Small intestine (tissue), 7 donors: Measurements from ENCODE around the gene C3orf22. TPM values are rescaled to one million over a fixed set of nuclear protein-coding genes. Genes with fewer than 3 reads are reported as not detected.

Experiments used
- DNase-seq, 2 donors: peaks; one replicate each; pipeline versions ENCODE4 v3.0.0 to v3.0.0-alpha.2; 2013
- FAIRE-seq: peaks from 2 replicates; lab custom pipeline; 2012; peaks lifted over from hg19 to GRCh38; lab: Jason Lieb, UNC
- H3K27ac ChIP-seq, 3 donors: one replicate each; pipeline ENCODE4 v1.5.1; 2013; ENCODE audit warnings: low read length in 2 of 3, mild to moderate bottlenecking in 2 of 3, control low read depth in 1 of 3, inconsistent platforms in 1 of 3, low read depth in 1 of 3, moderate library complexity in 1 of 3
- H3K27me3 ChIP-seq, 3 donors: one replicate each; pipeline ENCODE4 v1.6.1; 2013; ENCODE audit warnings: low read length in 3 of 3, inconsistent platforms in 1 of 3; ENCODE audit not compliant: control insufficient read depth in 3 of 3, insufficient read depth in 3 of 3
- H3K36me3 ChIP-seq, 3 donors: one replicate each; pipeline ENCODE4 v1.6.1; 2013; ENCODE audit warnings: low read length in 3 of 3, inconsistent platforms in 1 of 3, low read depth in 1 of 3, mild to moderate bottlenecking in 1 of 3, moderate library complexity in 1 of 3; ENCODE audit not compliant: control insufficient read depth in 3 of 3, insufficient read depth in 2 of 3
- H3K4me1 ChIP-seq, 3 donors: one replicate each; pipeline ENCODE4 v1.6.1; 2013; ENCODE audit warnings: low read length in 2 of 3, inconsistent platforms in 1 of 3, low read depth in 1 of 3, mild to moderate bottlenecking in 1 of 3, moderate library complexity in 1 of 3; ENCODE audit not compliant: control insufficient read depth in 3 of 3, insufficient read depth in 2 of 3
- H3K4me3 ChIP-seq, 3 donors: one replicate each; pipeline ENCODE4 v1.5.1; 2013; ENCODE audit warnings: low read length in 3 of 3, control low read depth in 1 of 3, inconsistent platforms in 1 of 3, low read depth in 1 of 3, mild to moderate bottlenecking in 1 of 3, moderate library complexity in 1 of 3
- H3K9me3 ChIP-seq, 2 donors: one replicate each; pipeline ENCODE4 v1.6.1; 2013; ENCODE audit warnings: low read depth in 1 of 2, low read length in 1 of 2; ENCODE audit not compliant: control insufficient read depth in 2 of 2, insufficient read depth in 1 of 2
- WGBS, 3 donors: extraction: QIAGEN DNeasy Blood & Tissue Kit; methylation state at CpG; one replicate each; pipeline ENCODE4 v1.1.7; 2013; 5-methylcytosine and 5-hydroxymethylcytosine counted together
- polyA plus RNA-seq, 4 donors: library from polyadenylated mRNA; stranded (reverse) in 3 of 4; unstranded in 1 of 4; fragments of 200-250 nt in 3 of 4; fragments of 120-200 nt in 1 of 4; gene quantifications; one replicate each; pipeline versions ENCODE4 v1.2.1 to v1.2.3, GENCODE V29; 2013
- donor health status: healthy with polysubstance abuse.
- donor health status: control.
- donor health status: control.
- donor health status: Bipolar disorder and iron deficiency.
- donor health status: healthy.

C3orf22 gene
- polyA plus RNA-seq, 4 donors, result 0.78 TPM; not detected in 3

DNA sequence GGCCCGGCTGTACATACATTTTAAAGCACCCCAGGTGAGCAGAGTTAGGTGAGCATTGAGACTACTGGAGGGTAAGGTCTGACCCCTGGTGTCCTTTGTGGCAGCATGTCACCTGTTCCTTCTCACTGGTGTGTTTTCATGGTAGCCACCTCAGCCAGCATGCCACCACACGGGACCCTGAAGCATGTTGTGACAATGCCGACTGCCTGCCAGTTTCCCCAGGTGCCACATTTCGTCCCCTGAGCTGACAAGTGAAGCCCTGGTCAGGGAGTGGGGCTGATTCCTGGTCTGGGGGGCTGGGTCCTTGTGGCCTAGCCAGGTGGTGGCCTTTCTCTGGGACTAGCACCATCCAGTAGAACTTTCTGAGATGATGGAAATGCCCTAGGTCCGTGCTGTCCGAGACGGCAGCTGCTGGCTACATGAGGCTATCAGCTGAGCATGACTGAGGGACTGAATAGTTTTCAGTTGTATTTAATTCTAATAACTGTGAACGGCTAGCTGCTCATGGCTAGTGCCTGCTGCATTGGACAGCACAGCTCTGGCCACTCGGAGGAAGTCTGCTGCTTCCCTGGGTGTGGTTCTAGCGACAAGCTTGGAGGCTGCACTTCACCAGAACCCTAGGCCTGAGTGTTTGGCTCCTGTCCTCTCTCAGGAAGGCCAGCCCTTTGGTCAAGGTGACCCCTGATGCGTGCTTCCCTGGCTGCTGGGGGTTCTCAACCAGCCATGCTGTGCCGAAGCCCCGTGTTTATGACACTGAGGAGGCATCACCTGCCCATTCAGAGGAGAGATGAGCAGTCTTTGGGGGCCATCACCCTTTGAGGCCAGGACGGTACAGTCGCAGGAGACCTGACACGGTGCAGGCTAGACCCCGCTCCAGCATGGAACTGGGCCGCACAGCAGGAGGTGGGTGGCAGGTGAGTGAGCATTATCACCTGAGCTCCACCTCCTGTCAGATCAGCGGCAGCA, 3.9 kb downstream of the C3orf22 start:
- H3K36me3 ChIP-seq, result no peaks in the 10 kb centered on the region
- DNase-seq (no peak), FAIRE-seq (no peak)
- H3K27ac ChIP-seq, result no peak overlapping the region
- H3K27me3 ChIP-seq, result no peaks in the 10 kb centered on the region
- no peak overlapping the region for H3K4me3 ChIP-seq
- 81 to 86% (median 84%) methylated on average over 19 of the region's 19 CpGs for WGBS, 3 donors
- no peaks in the 10 kb centered on the region for H3K4me1 ChIP-seq
- H3K9me3 ChIP-seq, result no peaks in the 10 kb centered on the region

GRCh38 chr3:126553284-126554084, 5.2 kb downstream of the C3orf22 start:
- WGBS, 3 donors, result 71 to 83% (median 76%) methylated on average over 19 of the region's 19 CpGs
- Histone ChIP-seq H3K27me3 (no peaks in the 10 kb centered on the region), H3K4me1 (no peaks in the 10 kb centered on the region), H3K9me3 (no peaks in the 10 kb centered on the region), H3K27ac (no peak overlapping the region), H3K36me3 (no peaks in the 10 kb centered on the region), H3K4me3 (no peak overlapping the region)
- FAIRE-seq, result no peak
- no peak for DNase-seq

DNA sequence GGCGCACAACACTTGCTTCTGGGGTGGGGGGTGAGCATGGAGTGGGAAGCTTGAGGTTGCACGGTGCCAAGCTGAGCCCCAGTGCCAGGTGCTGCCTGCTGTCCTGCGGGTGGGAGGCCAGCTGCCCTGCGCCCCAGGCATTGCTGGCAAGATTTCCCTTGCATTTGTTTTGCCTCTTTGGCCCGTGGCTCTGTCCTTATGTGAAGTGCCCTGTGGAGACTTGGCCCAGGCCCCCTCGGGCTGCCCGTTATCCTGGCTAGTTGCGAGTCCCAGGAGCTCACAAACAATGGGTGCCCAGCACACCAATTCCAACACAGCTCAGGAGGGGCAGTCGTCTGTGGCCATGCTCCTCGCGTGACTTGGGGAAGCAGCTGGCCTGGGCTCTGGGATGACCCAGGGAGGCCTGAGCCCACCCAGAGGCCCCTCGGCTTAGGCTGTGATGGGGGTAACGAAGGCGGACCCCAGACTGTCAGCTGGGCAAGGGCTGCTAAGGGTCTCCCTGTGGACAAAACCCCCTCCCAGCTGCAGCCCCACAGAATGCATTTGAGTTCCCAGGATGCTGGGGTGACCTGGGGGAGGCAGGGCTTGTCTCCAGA, 5.9 kb downstream of the C3orf22 start:
- Histone ChIP-seq H3K27me3 (no peaks in the 10 kb centered on the region), H3K4me3 (no peak overlapping the region), H3K36me3 (no peaks in the 10 kb centered on the region), H3K4me1 (no peaks in the 10 kb centered on the region), H3K27ac (no peak overlapping the region), H3K9me3 (no peaks in the 10 kb centered on the region)
- DNase-seq (no peak), FAIRE-seq (no peak)
- WGBS, 3 donors, result 70 to 84% (median 76%) methylated on average over 14 of the region's 14 CpGs

DNA sequence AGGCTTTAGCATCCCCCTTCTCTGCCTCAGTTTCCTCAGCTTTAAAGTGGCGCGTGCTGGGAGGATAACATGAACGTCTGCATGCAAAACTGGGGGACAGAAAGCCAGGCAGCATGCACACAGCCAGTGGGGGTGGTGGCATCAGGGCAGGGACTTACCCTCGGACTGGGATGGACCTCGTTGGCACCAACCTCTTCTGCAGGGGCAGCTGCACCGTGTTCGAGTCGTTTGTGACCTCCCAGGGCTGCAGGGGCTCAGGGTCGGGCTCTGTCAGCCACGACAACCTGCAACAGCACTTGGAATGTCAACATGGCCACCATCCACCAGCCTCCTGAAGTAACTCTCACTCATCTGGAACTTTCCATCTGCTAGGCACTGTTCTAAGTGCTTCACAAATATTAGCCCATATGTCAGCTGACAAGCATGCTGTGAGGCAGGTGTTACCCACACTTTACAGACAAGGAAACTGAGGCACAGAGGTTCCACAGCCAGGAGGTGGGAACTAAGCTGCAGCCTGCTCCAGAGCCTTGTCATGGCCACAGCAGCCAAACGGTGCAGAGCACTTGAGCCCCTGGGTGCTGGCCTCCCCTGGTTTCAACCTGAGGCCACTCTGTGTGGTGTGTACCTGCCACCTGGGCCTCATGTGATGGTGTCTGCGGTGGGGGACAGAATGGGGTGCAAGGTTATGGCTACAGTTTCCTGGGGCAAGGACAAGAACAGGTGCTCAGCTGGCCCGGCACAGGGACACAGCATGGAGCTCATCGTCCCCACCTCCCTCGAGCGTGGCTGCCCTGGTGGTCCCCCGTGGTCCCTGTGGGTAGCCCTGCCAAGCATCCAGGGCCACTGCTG, 6.7 kb downstream of the C3orf22 start:
- no peaks in the 10 kb centered on the region for H3K27me3 ChIP-seq
- no peak for DNase-seq
- no peak for FAIRE-seq
- no peaks in the 10 kb centered on the region for H3K36me3 ChIP-seq
- no peaks in the 10 kb centered on the region for H3K9me3 ChIP-seq
- no peak overlapping the region for H3K4me3 ChIP-seq
- no peak overlapping the region for H3K27ac ChIP-seq
- no peaks in the 10 kb centered on the region for H3K4me1 ChIP-seq
- WGBS, 3 donors, result 60 to 70% (median 68%) methylated on average over 16 to 17 of the region's 17 CpGs

GRCh38 chr3:126551121-126551838, 7.5 kb downstream of the C3orf22 start:
- no peak overlapping the region for H3K4me3 ChIP-seq
- H3K9me3 ChIP-seq, result no peaks in the 10 kb centered on the region
- WGBS, 3 donors, result 64 to 71% (median 67%) methylated on average over 13 of the region's 13 CpGs
- DNase-seq, result no peak
- no peaks in the 10 kb centered on the region for H3K36me3 ChIP-seq
- H3K27ac ChIP-seq, result no peak overlapping the region
- FAIRE-seq, result no peak
- H3K4me1 ChIP-seq, result no peaks in the 10 kb centered on the region
- no peaks in the 10 kb centered on the region for H3K27me3 ChIP-seq

GRCh38 chr3:126550488-126551051, 8.2 kb downstream of the C3orf22 start:
- DNase-seq, result no peak
- FAIRE-seq, result no peak

DNA sequence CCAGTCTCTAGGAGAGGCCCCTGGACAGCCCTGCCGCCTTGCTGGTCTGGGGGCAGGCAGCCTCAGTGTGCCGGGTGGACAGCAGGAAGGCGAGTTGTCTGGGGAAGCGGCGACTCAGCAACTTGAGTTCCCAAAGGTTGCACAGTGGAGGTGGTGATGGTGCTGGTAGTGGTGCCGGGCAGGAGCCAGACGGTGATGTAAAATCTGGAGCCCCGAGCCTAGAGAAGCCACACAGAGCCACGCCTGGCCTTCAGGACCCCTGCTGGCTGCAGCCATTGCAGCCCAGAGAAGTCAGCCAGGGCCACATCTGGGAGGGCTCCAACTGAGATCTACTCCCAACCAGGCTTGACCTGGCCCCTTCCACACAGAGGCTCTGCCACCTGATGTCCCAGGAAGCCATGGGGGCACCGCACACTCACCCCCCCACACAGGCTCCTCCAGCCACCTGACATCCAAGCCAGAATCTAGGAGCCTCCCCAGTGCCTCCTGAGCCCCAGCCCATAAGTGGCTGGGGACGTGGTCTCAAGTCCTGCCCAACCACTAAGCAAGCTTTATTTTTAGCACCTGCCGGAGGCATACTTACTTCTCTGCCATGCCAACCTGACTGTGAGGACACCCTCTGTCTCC, 8.8 kb downstream of the C3orf22 start:
- Histone ChIP-seq H3K4me3 (no peak overlapping the region), H3K36me3 (no peaks in the 10 kb centered on the region), H3K4me1 (no peaks in the 10 kb centered on the region), H3K27me3 (no peaks in the 10 kb centered on the region), H3K9me3 (no peaks in the 10 kb centered on the region), H3K27ac (no peak overlapping the region)
- WGBS, 3 donors, result 76 to 81% (median 78%) methylated on average over 12 of the region's 12 CpGs
- FAIRE-seq, result no peak
- no peak for DNase-seq

More at GRCh38 chr3:126550488-126551051, 8.2 kb downstream of the C3orf22 start:
- no peak overlapping the region for H3K27ac ChIP-seq
- no peaks in the 10 kb centered on the region for H3K36me3 ChIP-seq
- H3K9me3 ChIP-seq, result no peaks in the 10 kb centered on the region
- no peaks in the 10 kb centered on the region for H3K27me3 ChIP-seq
- no peak overlapping the region for H3K4me3 ChIP-seq
- WGBS, 3 donors, result 85 to 90% (median 85%) methylated on average over 11 of the region's 11 CpGs
- H3K4me1 ChIP-seq, result no peaks in the 10 kb centered on the region
